DND-41 (cell line): ENCODE data around the gene SGK1.

Experiments
- CTCF ChIP-seq: IDR thresholded peaks from 2 replicates; pipeline ENCODE4 v1.5.1; 2012; ENCODE audit warnings: borderline replicate concordance, low read length, moderate library complexity, mild to moderate bottlenecking; ENCODE audit not compliant: poor library complexity, severe bottlenecking; ENCODE audit errors: extremely low read depth
- EZH2 ChIP-seq: IDR thresholded peaks from 3 replicates; pipeline ENCODE4 v1.6.1; 2012; ENCODE audit warnings: borderline replicate concordance, low read depth, mild to moderate bottlenecking, moderate library complexity, low read length, inconsistent platforms; ENCODE audit not compliant: severe bottlenecking

GRCh38 chr6:134291156-134291555 lies 26.8 kb downstream of the SGK1 start:
- TF ChIP-seq CTCF (no peak), EZH2 (no peak)
